HepG2 (cell line): ENCODE data around the gene RANBP6. TPM values are rescaled to one million over a fixed set of nuclear protein-coding genes. Genes with fewer than 3 reads are reported as not detected.

Experiments used
- EHMT2 ChIP-seq: fragments of 200-600 bp; sonication (generic); IDR thresholded peaks from 2 replicates; pipeline ENCODE4 v1.7.0; 2017; ENCODE audit warnings: antibody characterized with exemption, low read depth, low read length, borderline replicate concordance
- HDAC1 ChIP-seq: sonication (generic); formaldehyde crosslinking; IDR thresholded peaks from 2 replicates; pipeline ENCODE4 v1.5.1; 2020; ENCODE audit warnings: mild to moderate bottlenecking, missing genetic modification reagents
- HNF1A ChIP-seq, 2 experiments: sonication (generic) in 1 of 2; formaldehyde crosslinking in 1 of 2; IDR thresholded peaks; 2 replicates each; pipeline versions ENCODE4 v1.4.0 to v1.6.1; 2016 to 2020; ENCODE audit warnings: borderline replicate concordance in 1 of 2, low read depth in 1 of 2, mild to moderate bottlenecking in 1 of 2, missing genetic modification reagents in 1 of 2
- IKZF5 ChIP-seq: IDR thresholded peaks from 2 replicates; pipeline ENCODE4 v1.6.1; 2018; ENCODE audit warnings: missing genetic modification reagents, mild to moderate bottlenecking, missing compliant biosample characterization
- KDM5B ChIP-seq: sonication (generic); formaldehyde crosslinking; IDR thresholded peaks from 2 replicates; pipeline ENCODE4 v1.4.0; 2020; ENCODE audit warnings: missing genetic modification reagents, mild to moderate bottlenecking, borderline replicate concordance
- MIER3 ChIP-seq: IDR thresholded peaks from 2 replicates; pipeline ENCODE4 v1.6.1; 2016; ENCODE audit warnings: missing compliant biosample characterization, borderline replicate concordance
- PAF1 ChIP-seq: IDR thresholded peaks from 2 replicates; pipeline ENCODE4 v1.6.1; 2016; ENCODE audit warnings: missing genetic modification reagents, missing compliant biosample characterization
- SALL1 ChIP-seq: sonication (generic); formaldehyde crosslinking; IDR thresholded peaks from 2 replicates; pipeline ENCODE4 v1.8.0; 2022; ENCODE audit warnings: mild to moderate bottlenecking, missing genetic modification reagents
- SRF ChIP-seq: IDR thresholded peaks from 2 replicates; pipeline ENCODE4 v1.6.1; 2011; ENCODE audit warnings: mild to moderate bottlenecking, low read depth, low read length, moderate library complexity
- TBX2 ChIP-seq: sonication (generic); formaldehyde crosslinking; IDR thresholded peaks from 2 replicates; pipeline ENCODE4 v1.5.0; 2020; ENCODE audit warnings: missing genetic modification reagents, mild to moderate bottlenecking, borderline replicate concordance
- TEAD2 ChIP-seq: sonication (generic); formaldehyde crosslinking; IDR thresholded peaks from 2 replicates; pipeline ENCODE4 v1.9.0; 2021; ENCODE audit warnings: missing genetic modification reagents
- TFDP1 ChIP-seq: IDR thresholded peaks from 2 replicates; pipeline ENCODE4 v1.6.1; 2016; ENCODE audit warnings: missing compliant biosample characterization, missing genetic modification reagents, borderline replicate concordance
- TFDP2 ChIP-seq: sonication (generic); formaldehyde crosslinking; IDR thresholded peaks from 2 replicates; pipeline ENCODE4 v1.4.0; 2020; ENCODE audit warnings: missing genetic modification reagents
- U2AF2 ChIP-seq: fragments of 200-400 bp; formaldehyde crosslinking; IDR thresholded peaks from 2 replicates; pipeline ENCODE4 v1.6.1; 2017; ENCODE audit warnings: low read depth, mild to moderate bottlenecking, low read length
- ZNF235 ChIP-seq: sonication (generic); formaldehyde crosslinking; IDR thresholded peaks from 2 replicates; pipeline ENCODE4 v1.8.1; 2023; ENCODE audit warnings: mild to moderate bottlenecking, missing genetic modification reagents, borderline replicate concordance
- ZNF460 ChIP-seq: sonication (generic); formaldehyde crosslinking; IDR thresholded peaks from 2 replicates; pipeline ENCODE4 v1.5.1; 2020; ENCODE audit warnings: missing genetic modification reagents, mild to moderate bottlenecking, borderline replicate concordance
- ZNF512B ChIP-seq: sonication (generic); formaldehyde crosslinking; IDR thresholded peaks from 2 replicates; pipeline ENCODE4 v1.5.1; 2020; ENCODE audit warnings: missing genetic modification reagents, mild to moderate bottlenecking, borderline replicate concordance
- ZSCAN25 ChIP-seq: sonication (generic); formaldehyde crosslinking; IDR thresholded peaks from 2 replicates; pipeline ENCODE4 v1.8.0; 2022; ENCODE audit warnings: mild to moderate bottlenecking, missing genetic modification reagents
- ZSCAN31 ChIP-seq: sonication (generic); formaldehyde crosslinking; IDR thresholded peaks from 2 replicates; pipeline ENCODE4 v1.5.0; 2020; ENCODE audit warnings: low read depth, mild to moderate bottlenecking, missing genetic modification reagents
- polyA plus RNA-seq, 8 experiments: library from polyadenylated mRNA; depleted of rRNA in 3 of 8; stranded (reverse) in 7 of 8; unstranded in 1 of 8; fragments of >200 nt; fragmentation: Illumina TruSeq in 4 of 8; extraction: Trizol in 4 of 8; gene quantifications; 2 replicates each; pipeline versions ENCODE4 v1.2.1 to v1.2.3, GENCODE V29; 2011 to 2016; ENCODE audit warnings: low read depth in 4 of 8, missing spikeins in 1 of 8, mixed read lengths in 1 of 8; ENCODE audit not compliant: insufficient read depth in 1 of 8
- total RNA-seq, 5 experiments: library from RNA; depleted of rRNA; stranded (reverse); fragments of >200 nt; fragmentation: Illumina TruSeq; extraction: Trizol; gene quantifications; 2 replicates each; pipeline ENCODE4 v1.2.3, GENCODE V29; 2016; ENCODE audit warnings: low read depth in 1 of 5

RANBP6 gene
- total and polyA plus RNA-seq, 2 of the 13 experiments (the other 11 are each of a cell fraction or from before 2014, with no cell fraction given): 7.5 to 26.0 TPM

- TF ChIP-seq IKZF5 (CRISPR knock-in tag) (0 out of 2 replicates have a peak, but pooled peaks have one; percentile 13), ZNF512B (CRISPR knock-in tag) (no peak), HDAC1 (CRISPR knock-in tag) (peak; percentile 26; the same call in 1 of the 2 replicates), EHMT2 (no peak), PAF1 (CRISPR knock-in tag) (no peak), TBX2 (CRISPR knock-in tag) (no peak), TFDP1 (0 out of 2 replicates have a peak, but pooled peaks have one; percentile 17), ZNF235 (CRISPR knock-in tag) (0 out of 2 replicates have a peak, but pooled peaks have one; percentile 39), ZSCAN25 (CRISPR knock-in tag) (peak; percentile 99), TFDP2 (CRISPR knock-in tag) (no peak), SRF (no peak), KDM5B (0 out of 2 replicates have a peak, but pooled peaks have one; percentile 33), HNF1A (IDR thresholded peaks at IDR 0.05; ENCODE audit: low read depth) (no peak), HNF1A (CRISPR knock-in tag; IDR thresholded peaks at IDR 0.05; ENCODE audit: borderline replicate concordance) (no peak), MIER3 (CRISPR knock-in tag) (no peak), SALL1 (CRISPR knock-in tag) (peak; percentile 24; the same call in 1 of the 2 replicates), TEAD2 (no peak), U2AF2 (no peak), ZSCAN31 (CRISPR knock-in tag) (0 out of 2 replicates have a peak, but pooled peaks have one; percentile 22), ZNF460 (CRISPR knock-in tag) (no peak)
These were observed 7.7 kb downstream of the RANBP6 start (continued) for GRCh38 chr9:6007770-6008168.
